ENCODE results near the gene TMTC4. TPM values are rescaled to one million over a fixed set of nuclear protein-coding genes. Genes with fewer than 3 reads are reported as not detected.
"Not testable (repeated sequence)": the region's sequence is repeated elsewhere in the genome, so short reads cannot be mapped to it uniquely, and the experiment has no call there.

TMTC4 gene
- total and polyA plus RNA-seq, 2 of the 4 experiments (the other 2 are of a cell fraction): 8.4 to 14.3 TPM

- H4K91ac ChIP-seq (ENCODE audit: insufficient read depth, low read depth, low read length); H3K4me1 ChIP-seq (ENCODE audit: control insufficient read depth, insufficient read depth, low read length); H3K36me3 ChIP-seq (ENCODE audit: control insufficient read depth, insufficient read depth, low read length); H3K18ac ChIP-seq (ENCODE audit: low read depth, low read length); H3K9me3 ChIP-seq (ENCODE audit: control insufficient read depth, insufficient read depth, low read length); H3K23ac ChIP-seq (ENCODE audit: low read depth, low read length); H3K4me3 ChIP-seq (ENCODE audit: insufficient read depth, low read depth, low read length); H2BK120ac ChIP-seq (ENCODE audit: low read depth, low read length); ATAC-seq (ENCODE audit: low read depth); H4K20me1 ChIP-seq (ENCODE audit: insufficient read depth, low read length); H4K5ac ChIP-seq (ENCODE audit: low read depth, low read length); H3K14ac ChIP-seq (replicated peaks; ENCODE audit: low read depth, low read length); dilution Hi-C loops (cut with HindIII; ENCODE audit: low sequenced_read_pairs, unreplicated experiment); H3K4me2 ChIP-seq (ENCODE audit: low read depth, low read length); H2BK15ac ChIP-seq (ENCODE audit: low read depth, low read length); H3K4ac ChIP-seq (ENCODE audit: low read depth, low read length); H2AK9ac ChIP-seq (replicated peaks; ENCODE audit: low read depth, low read length, poor library complexity); H3K9ac ChIP-seq (ENCODE audit: low read depth, low read length); POLR2A ChIA-PET (ENCODE audit: unreplicated experiment); H3K9me1 ChIP-seq (ENCODE audit: insufficient read depth, low read length); DNase-seq; H3K27ac ChIP-seq (ENCODE audit: insufficient read depth, low read length); H2AFZ ChIP-seq (replicated peaks; ENCODE audit: low read length, poor library complexity); H2AK5ac ChIP-seq (ENCODE audit: low read depth, low read length); H2BK20ac ChIP-seq (ENCODE audit: low read depth, low read length); in situ Hi-C loops (cut with MboI; ENCODE audit: low sequenced_read_pairs); H4K8ac ChIP-seq (ENCODE audit: low read depth in 2 of 2, low read length in 2 of 2); CTCF ChIA-PET; H3K27me3 ChIP-seq (ENCODE audit: control insufficient read depth, insufficient read depth, low read length); H2BK5ac ChIP-seq (ENCODE audit: low read depth, low read length, poor library complexity, severe bottlenecking); H3K56ac ChIP-seq (ENCODE audit: extremely low read depth, insufficient read depth, low read length); intact Hi-C loops (cut with micrococcal nuclease); BruUV-seq (replicated peaks); H3K79me1 ChIP-seq (ENCODE audit: low read depth in 1 of 2, low read length in 2 of 2): not testable (repeated sequence)
- no CpG with 5 or more reads among the region's 24 CpGs for WGBS, 2 experiments (ENCODE audit: extremely low coverage in 2 of 2, insufficient read length in 1 of 2)
These were observed 55.7 kb downstream of the TMTC4 start for GRCh38 chr13:100618897-100619296.

Data from IMR-90 (cell line).